GM19324 (cell line): ENCODE results near the gene NPC2.

Source experiments
- ATAC-seq: cut with Tn5 transposase; IDR thresholded peaks from one replicate; pipeline ENCODE4 v1.9.1; 2021; ENCODE audit warnings: mild to moderate bottlenecking, moderate library complexity; ENCODE audit not compliant: unreplicated experiment, low FRiP score

The NPC2 gene

GRCh38 chr14:74521756-74522155, 28.7 kb upstream of the NPC2 start:
- no peak for ATAC-seq

GRCh38 chr14:74519316-74520074, 26.4 kb upstream of the NPC2 start:
- ATAC-seq = no peak

- no peak for ATAC-seq
These were observed 25.1 kb upstream of the NPC2 start for GRCh38 chr14:74518221-74518620.

GRCh38 chr14:74517731-74518130, 24.6 kb upstream of the NPC2 start:
- no peak for ATAC-seq

- ATAC-seq = no peak
These were observed 23.5 kb upstream of the NPC2 start for GRCh38 chr14:74516451-74517160.

GRCh38 chr14:74515891-74516412, 22.8 kb upstream of the NPC2 start:
- ATAC-seq = no peak

- no peak for ATAC-seq
These were observed 21.4 kb upstream of the NPC2 start for GRCh38 chr14:74514471-74514941.

GRCh38 chr14:74511966-74512830, 19.1 kb upstream of the NPC2 start:
- no peak for ATAC-seq

GRCh38 chr14:74510959-74511409, 17.9 kb upstream of the NPC2 start:
- no peak for ATAC-seq

- no peak for ATAC-seq
These were observed 17.3 kb upstream of the NPC2 start for GRCh38 chr14:74510223-74510931.

GRCh38 chr14:74509587-74510222, 16.6 kb upstream of the NPC2 start:
- no peak for ATAC-seq

- no peak for ATAC-seq
These were observed 15.8 kb upstream of the NPC2 start for GRCh38 chr14:74508844-74509428.

GRCh38 chr14:74508292-74508731, 15.2 kb upstream of the NPC2 start:
- ATAC-seq = no peak

- ATAC-seq = no peak
These were observed 14.7 kb upstream of the NPC2 start for GRCh38 chr14:74507840-74508239.

GRCh38 chr14:74507085-74507484, 14.0 kb upstream of the NPC2 start:
- ATAC-seq = no peak

- ATAC-seq = no peak
These were observed 13.3 kb upstream of the NPC2 start for GRCh38 chr14:74506411-74506851.

GRCh38 chr14:74505831-74506230, 12.7 kb upstream of the NPC2 start:
- no peak for ATAC-seq

- no peak for ATAC-seq
These were observed 12.0 kb upstream of the NPC2 start for GRCh38 chr14:74504874-74505720.
